Fibroblast of skin of scalp (primary cell): ENCODE measurements around the gene CFAP74.
"Not testable (repeated sequence)": the region's sequence is repeated elsewhere in the genome, so short reads cannot be mapped to it uniquely, and the experiment has no call there.

Experiments used
- DNase-seq: peaks from one replicate; pipeline ENCODE4 v3.0.0-alpha.2; 2013

Gene CFAP74

GRCh38 chr1:1893997-1894353 lies 109.6 kb downstream of the CFAP74 start:
- DNase-seq, result no peak

GRCh38 chr1:1893291-1893985 lies 110.1 kb downstream of the CFAP74 start:
- no peak for DNase-seq

GRCh38 chr1:1892763-1893120 lies 110.8 kb downstream of the CFAP74 start:
- DNase-seq, result no peak

- no peak for DNase-seq
Observed at GRCh38 chr1:1892079-1892762, 111.4 kb downstream of the CFAP74 start.

- DNase-seq, result peak; percentile 73
Observed at GRCh38 chr1:1891349-1892078, 112.1 kb downstream of the CFAP74 start.

GRCh38 chr1:1890506-1891348 lies 112.9 kb downstream of the CFAP74 start, which contains the start of gene GNB1:
Gene GNB1, minus strand, starts transcription at chr1:1891087. Its CDS starts 65,634 bp downstream, at chr1:1825453.
- DNase-seq, result peak; percentile 93

GRCh38 chr1:1889847-1890505 lies 113.6 kb downstream of the CFAP74 start:
- DNase-seq, result peak; percentile 51

GRCh38 chr1:1889090-1889750 lies 114.4 kb downstream of the CFAP74 start:
- no peak for DNase-seq

- DNase-seq, result not testable (repeated sequence)
Observed at GRCh38 chr1:1883890-1884289, 119.7 kb downstream of the CFAP74 start.

- DNase-seq, result peak; percentile 38
Observed at GRCh38 chr1:1883092-1883873, 120.3 kb downstream of the CFAP74 start.

GRCh38 chr1:1881727-1882126 lies 121.9 kb downstream of the CFAP74 start:
- DNase-seq, result no peak

GRCh38 chr1:1880617-1881312 lies 122.8 kb downstream of the CFAP74 start:
- DNase-seq, result no peak

- DNase-seq, result no peak
Observed at GRCh38 chr1:1879942-1880341, 123.6 kb downstream of the CFAP74 start.

- no peak for DNase-seq
Observed at GRCh38 chr1:1877865-1878436, 125.6 kb downstream of the CFAP74 start.

GRCh38 chr1:1876335-1876930 lies 127.2 kb downstream of the CFAP74 start:
- peak; percentile 55 for DNase-seq

GRCh38 chr1:1875932-1876331 lies 127.7 kb downstream of the CFAP74 start:
- DNase-seq, result no peak

GRCh38 chr1:1874901-1875300 lies 128.7 kb downstream of the CFAP74 start:
- no peak for DNase-seq

- no peak for DNase-seq
Observed at GRCh38 chr1:1873186-1873585, 130.4 kb downstream of the CFAP74 start.

GRCh38 chr1:1872329-1872994 lies 131.1 kb downstream of the CFAP74 start:
- no peak for DNase-seq
